ENCODE measurements around the gene SSTR5.

The SSTR5 gene

GRCh38 chr16:1119766-1120576 lies 47.4 kb downstream of the SSTR5 start:
- no peaks in the 10 kb centered on the region for H3K36me3 Mint-ChIP-seq (ENCODE audit: low read depth)
- no peaks in the 10 kb centered on the region for H3K27me3 Mint-ChIP-seq (ENCODE audit: low read depth)
- no peak overlapping the region for H3K27ac Mint-ChIP-seq
- no peak for TF ChIP-seq CTCF (IDR thresholded peaks at IDR 0.05; ENCODE audit: unreplicated experiment in 3 of 3)
- no peaks in the 10 kb centered on the region for H3K4me1 Mint-ChIP-seq
- no peak overlapping the region for H3K4me3 Mint-ChIP-seq
- no peaks in the 10 kb centered on the region for H3K9me3 Mint-ChIP-seq

- Mint-ChIP-seq H3K27ac (no peak overlapping the region), H3K4me1 (no peaks in the 10 kb centered on the region), H3K9me3 (no peaks in the 10 kb centered on the region), H3K36me3 (ENCODE audit: low read depth) (no peaks in the 10 kb centered on the region), H3K4me3 (no peak overlapping the region), H3K27me3 (ENCODE audit: low read depth) (no peaks in the 10 kb centered on the region)
- TF ChIP-seq CTCF (IDR thresholded peaks at IDR 0.05; ENCODE audit: unreplicated experiment in 3 of 3) = no peak
These were observed 48.0 kb downstream of the SSTR5 start for GRCh38 chr16:1120577-1120941.

GRCh38 chr16:1121009-1121408 lies 48.5 kb downstream of the SSTR5 start:
- Mint-ChIP-seq H3K36me3 (ENCODE audit: low read depth) (no peaks in the 10 kb centered on the region), H3K9me3 (no peaks in the 10 kb centered on the region), H3K27ac (no peak overlapping the region), H3K27me3 (ENCODE audit: low read depth) (peaks cover 3% of the 10 kb centered on the region), H3K4me3 (no peak overlapping the region), H3K4me1 (no peaks in the 10 kb centered on the region)
- TF ChIP-seq CTCF (IDR thresholded peaks at IDR 0.05; ENCODE audit: unreplicated experiment in 3 of 3) = no peak

- Mint-ChIP-seq H3K4me1 (no peaks in the 10 kb centered on the region), H3K9me3 (no peaks in the 10 kb centered on the region), H3K27me3 (ENCODE audit: low read depth) (peaks cover 4% of the 10 kb centered on the region), H3K4me3 (no peak overlapping the region), H3K27ac (no peak overlapping the region), H3K36me3 (ENCODE audit: low read depth) (no peaks in the 10 kb centered on the region)
- TF ChIP-seq CTCF (IDR thresholded peaks at IDR 0.05; ENCODE audit: unreplicated experiment in 3 of 3) = no peak
These were observed 49.3 kb downstream of the SSTR5 start for GRCh38 chr16:1121601-1122397.

GRCh38 chr16:1122398-1122765 lies 49.8 kb downstream of the SSTR5 start:
- H3K27me3 Mint-ChIP-seq (ENCODE audit: low read depth) = peaks cover 4% of the 10 kb centered on the region
- no peaks in the 10 kb centered on the region for H3K36me3 Mint-ChIP-seq (ENCODE audit: low read depth)
- no peak for TF ChIP-seq CTCF (IDR thresholded peaks at IDR 0.05; ENCODE audit: unreplicated experiment in 3 of 3)
- H3K27ac Mint-ChIP-seq = no peak overlapping the region
- H3K9me3 Mint-ChIP-seq = no peaks in the 10 kb centered on the region
- H3K4me3 Mint-ChIP-seq = no peak overlapping the region
- H3K4me1 Mint-ChIP-seq = no peaks in the 10 kb centered on the region

All from nephron (organoid).